ENCODE results near the gene MGLL. TPM values are rescaled to one million over a fixed set of nuclear protein-coding genes. Genes with fewer than 3 reads are reported as not detected.

The MGLL gene
- total RNA-seq, 1 donor from 2014 or later: 0.97 TPM

DNA sequence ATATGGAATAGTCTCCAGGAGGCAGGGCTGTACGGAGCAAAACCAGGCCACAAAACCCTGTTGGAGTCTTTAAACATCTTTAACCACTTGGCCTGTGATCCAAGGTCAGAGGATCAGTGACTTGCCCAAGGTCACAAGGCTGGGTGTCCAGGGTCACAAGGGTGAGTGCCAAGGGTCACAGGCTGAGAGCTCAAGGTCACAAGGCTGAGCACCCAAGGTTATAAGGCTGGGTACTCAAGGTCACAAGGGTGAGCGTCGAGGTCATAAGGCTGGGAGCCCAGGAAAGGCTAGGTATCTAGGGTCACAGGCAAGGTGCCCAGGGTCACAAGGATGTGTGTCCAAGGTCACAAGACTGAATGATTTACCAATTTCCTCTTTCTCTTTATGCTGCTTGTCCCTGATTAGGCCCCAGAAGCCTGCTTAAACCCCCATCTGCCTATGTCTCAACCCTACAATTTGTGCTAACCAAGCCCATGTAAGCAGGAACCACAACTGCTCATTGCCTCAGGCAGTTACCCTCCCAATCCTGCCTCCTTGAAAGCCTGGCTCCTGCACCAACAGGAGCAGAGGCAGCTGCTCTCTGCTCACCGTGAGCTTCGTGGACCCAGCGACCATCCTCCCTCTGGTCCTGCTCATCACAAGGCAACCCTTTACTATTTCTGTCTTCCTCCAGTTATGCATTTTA lies 51.5 kb downstream of the MGLL start:
- Mint-ChIP-seq H3K27ac (ENCODE audit: unreplicated experiment) (no peak overlapping the region), H3K4me1 (ENCODE audit: unreplicated experiment) (peaks cover 3% of the 10 kb centered on the region), H3K27me3 (ENCODE audit: unreplicated experiment) (peaks cover 8% of the 10 kb centered on the region), H3K36me3 (ENCODE audit: low read depth, unreplicated experiment) (no peaks in the 10 kb centered on the region), H3K9me3 (ENCODE audit: unreplicated experiment) (no peaks in the 10 kb centered on the region), H3K4me3 (ENCODE audit: unreplicated experiment) (no peak overlapping the region)
- no peak for DNase-seq (ENCODE audit: low spot score)
- TF ChIP-seq CTCF (IDR thresholded peaks at IDR 0.05; ENCODE audit: unreplicated experiment): no peak

DNA sequence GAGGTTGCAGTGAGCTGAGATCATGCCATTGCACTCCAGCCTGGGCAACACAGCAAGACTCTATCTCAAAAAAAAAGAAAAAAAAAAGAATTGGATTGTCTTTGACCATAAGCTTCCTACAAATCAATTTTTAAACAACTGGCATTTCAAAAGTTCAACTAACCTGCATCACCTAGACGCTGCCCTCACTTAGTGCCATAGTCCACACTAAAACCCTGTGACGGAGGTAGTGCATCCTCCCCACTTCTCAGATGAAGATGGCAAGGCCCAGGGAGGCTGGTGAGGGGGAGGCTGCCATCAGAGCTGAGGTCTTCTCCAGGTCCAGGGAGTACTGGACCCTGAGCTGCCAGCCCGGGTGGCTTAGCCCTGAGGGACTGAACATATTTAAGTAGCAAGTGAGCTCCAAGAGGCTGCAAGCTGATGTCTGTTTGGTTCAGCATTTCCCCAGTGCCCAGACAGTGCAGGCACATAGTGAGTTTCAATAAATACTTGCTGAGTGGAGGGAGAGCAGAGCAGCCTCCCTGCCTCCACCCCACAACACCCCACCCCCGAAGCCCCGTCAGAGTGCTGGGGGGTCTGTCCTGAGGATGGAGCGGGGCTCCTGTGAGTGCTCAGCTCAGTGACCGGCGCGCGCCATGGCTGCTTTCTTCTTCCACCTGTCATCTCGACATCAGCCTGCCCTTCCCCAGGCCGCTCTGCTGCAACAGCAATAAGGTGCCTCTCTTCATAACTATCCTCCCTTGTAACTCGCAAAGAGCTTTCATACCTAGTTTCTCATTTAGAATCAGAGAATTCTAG lies 52.8 kb downstream of the MGLL start:
- Mint-ChIP-seq H3K36me3 (ENCODE audit: low read depth, unreplicated experiment) (no peaks in the 10 kb centered on the region), H3K27ac (ENCODE audit: unreplicated experiment) (no peak overlapping the region), H3K4me3 (ENCODE audit: unreplicated experiment) (no peak overlapping the region), H3K9me3 (ENCODE audit: unreplicated experiment) (no peaks in the 10 kb centered on the region), H3K4me1 (ENCODE audit: unreplicated experiment) (no peaks in the 10 kb centered on the region), H3K27me3 (ENCODE audit: unreplicated experiment) (peaks cover 8% of the 10 kb centered on the region)
- no peak for DNase-seq (ENCODE audit: low spot score)
- TF ChIP-seq CTCF (IDR thresholded peaks at IDR 0.05; ENCODE audit: unreplicated experiment): no peak

- H3K36me3 Mint-ChIP-seq (ENCODE audit: low read depth, unreplicated experiment): no peaks in the 10 kb centered on the region
Observed at GRCh38 chr3:127768346-127769008, 53.8 kb downstream of the MGLL start.

GRCh38 chr3:127767126-127767525 lies 55.2 kb downstream of the MGLL start:
- no peak overlapping the region for H3K27ac Mint-ChIP-seq (ENCODE audit: unreplicated experiment)
- no peak for DNase-seq (ENCODE audit: low spot score)
- H3K36me3 Mint-ChIP-seq (ENCODE audit: low read depth, unreplicated experiment): no peaks in the 10 kb centered on the region
- no peak for TF ChIP-seq CTCF (IDR thresholded peaks at IDR 0.05; ENCODE audit: unreplicated experiment)
- peaks cover 5% of the 10 kb centered on the region for H3K27me3 Mint-ChIP-seq (ENCODE audit: unreplicated experiment)
- no peak overlapping the region for H3K4me3 Mint-ChIP-seq (ENCODE audit: unreplicated experiment)
- H3K4me1 Mint-ChIP-seq (ENCODE audit: unreplicated experiment): peaks cover 2% of the 10 kb centered on the region
- H3K9me3 Mint-ChIP-seq (ENCODE audit: unreplicated experiment): no peaks in the 10 kb centered on the region

More at GRCh38 chr3:127768346-127769008, 53.8 kb downstream of the MGLL start:
- DNase-seq (ENCODE audit: low spot score): no peak
- Mint-ChIP-seq H3K4me3 (ENCODE audit: unreplicated experiment) (no peak overlapping the region), H3K27ac (ENCODE audit: unreplicated experiment) (no peak overlapping the region), H3K4me1 (ENCODE audit: unreplicated experiment) (peaks cover 2% of the 10 kb centered on the region), H3K9me3 (ENCODE audit: unreplicated experiment) (no peaks in the 10 kb centered on the region), H3K27me3 (ENCODE audit: unreplicated experiment) (peaks cover 5% of the 10 kb centered on the region)
- TF ChIP-seq CTCF (IDR thresholded peaks at IDR 0.05; ENCODE audit: unreplicated experiment): no peak
